Activated CD8-positive, alpha-beta memory T cell treated with anti-CD3 and anti-CD28 coated beads, Interleukin-2, amount 50 U/mL, for 48 hours (primary cell): Measurements from ENCODE around the gene LZTR1.
"Not testable (repeated sequence)": the region's sequence is repeated elsewhere in the genome, so short reads cannot be mapped to it uniquely, and the experiment has no call there.

Experiments used
- DNase-seq: peaks from one replicate; pipeline ENCODE4 v3.0.0-alpha.2; 2020

Gene LZTR1

GRCh38 chr22:21042978-21043859, 61.1 kb downstream of the LZTR1 start:
- DNase-seq: no peak

GRCh38 chr22:21043860-21044535, 61.9 kb downstream of the LZTR1 start:
- DNase-seq: no peak

GRCh38 chr22:21044931-21045584, 63.0 kb downstream of the LZTR1 start:
- no peak for DNase-seq

GRCh38 chr22:21045585-21046294, 63.6 kb downstream of the LZTR1 start, which contains the start of gene LRRC74B:
Gene LRRC74B, plus strand, starts transcription at chr22:21045946. Its CDS starts 41 bp downstream, at chr22:21045987.
- peak; percentile 89 for DNase-seq

GRCh38 chr22:21047035-21047661, 65.1 kb downstream of the LZTR1 start:
- DNase-seq: no peak

- no peak for DNase-seq
Observed at GRCh38 chr22:21047730-21048129, 65.6 kb downstream of the LZTR1 start.

GRCh38 chr22:21048448-21048847, 66.4 kb downstream of the LZTR1 start:
- DNase-seq: not testable (repeated sequence)
